Sigmoid colon (tissue), 4 donors: ENCODE measurements around the gene FHL2.

Source experiments
- CTCF ChIP-seq, 4 experiments: fragments of 450-650 bp in 3 of 4; fragments of 200-600 bp in 1 of 4; IDR thresholded peaks; one replicate each; pipeline ENCODE4 v1.5.1; 2016 to 2019; ENCODE audit warnings: antibody characterized with exemption in 4 of 4, mild to moderate bottlenecking in 3 of 4, moderate library complexity in 2 of 4
- EP300 ChIP-seq, 4 donors: sonication (generic); formaldehyde crosslinking; IDR thresholded peaks; one replicate each; pipeline ENCODE4 v1.6.1; 2017; ENCODE audit warnings: antibody characterized with exemption in 4 of 4

DNA sequence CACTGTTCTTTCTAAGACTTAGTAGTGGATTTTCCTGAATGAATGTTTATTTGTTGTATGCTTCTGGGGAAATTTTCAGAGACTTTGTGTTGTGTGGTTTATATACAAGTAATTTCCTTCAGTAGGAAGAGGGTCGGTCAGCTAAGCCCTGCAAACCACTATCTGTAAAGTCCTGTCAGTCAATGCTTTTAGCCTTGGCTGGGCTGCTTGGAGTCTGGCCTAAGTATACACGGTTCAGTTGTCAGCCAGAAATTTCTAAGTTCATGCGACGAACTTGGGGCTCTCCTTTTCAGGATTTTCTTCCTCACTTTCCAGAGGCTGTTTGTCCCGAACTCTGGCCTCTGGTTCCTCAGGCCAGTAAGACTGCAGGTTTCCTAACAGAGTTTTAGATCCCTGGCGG is 40.3 kb downstream of the FHL2 start:
- no peak for TF ChIP-seq EP300 (IDR thresholded peaks at IDR 0.05)
- no peak for TF ChIP-seq CTCF (IDR thresholded peaks at IDR 0.05)
